ENCODE data around the gene TFAP2E.

- TF ChIP-seq CTCF (IDR thresholded peaks at IDR 0.05), result no peak
- no peak for TF ChIP-seq POLR2A (IDR thresholded peaks at IDR 0.05)
- TF ChIP-seq POLR2AphosphoS5 (IDR thresholded peaks at IDR 0.05; ENCODE audit: insufficient read depth in 1 of 2, low read depth in 1 of 2), result no peak
Measured at GRCh38 chr1:35599411-35599810, 26.3 kb downstream of the TFAP2E start.

Data from vagina (tissue), 2 donors.